IPS-NIHi7 (cell line): ENCODE results near the gene LAMA3.

Source experiments
- DNase-seq: peaks from one replicate; pipeline ENCODE4 v3.0.0; 2012; ENCODE audit warnings: mixed read lengths; ENCODE audit errors: extremely low spot score

Gene LAMA3

DNA sequence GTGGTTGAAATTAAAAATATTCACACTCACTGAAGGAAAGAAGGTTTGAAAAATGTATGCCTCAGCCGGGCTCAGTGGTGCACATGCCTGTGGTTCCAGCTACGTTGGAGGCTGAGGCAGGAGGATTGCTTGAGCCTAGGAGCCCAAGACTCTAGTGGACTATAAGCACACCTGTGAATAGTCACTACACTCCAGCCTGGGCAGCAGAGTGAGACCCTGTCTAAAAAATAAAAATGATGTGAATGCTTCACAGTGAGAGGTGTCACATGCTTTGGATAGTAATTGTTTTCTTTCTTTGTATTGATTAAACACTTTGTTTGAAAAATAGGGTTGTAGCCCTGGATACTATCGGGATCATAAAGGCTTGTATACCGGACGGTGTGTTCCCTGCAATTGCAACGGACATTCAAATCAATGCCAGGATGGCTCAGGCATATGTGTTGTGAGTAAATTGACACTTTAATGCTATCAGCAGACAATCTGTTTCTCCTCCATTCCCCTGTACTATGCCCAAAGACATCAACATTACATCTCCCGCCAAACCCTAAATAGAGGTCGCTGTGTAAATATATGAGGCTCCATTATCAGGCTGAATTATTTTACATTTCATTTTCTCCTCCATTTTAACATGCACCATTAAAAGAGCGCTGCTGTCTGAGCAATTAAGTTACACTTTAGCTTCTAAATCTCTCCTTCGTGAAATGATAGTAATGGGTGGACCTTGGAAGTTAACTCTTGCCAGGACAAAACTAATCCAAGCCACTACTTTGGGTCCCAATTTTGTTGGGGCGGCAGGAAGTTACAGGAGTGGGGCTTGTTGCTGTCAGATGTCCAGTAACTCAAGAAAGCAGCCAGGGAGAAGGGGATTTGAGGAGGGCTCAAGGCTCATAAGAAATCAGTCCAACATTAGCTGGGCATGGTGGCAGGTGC lies 187.0 kb downstream of the LAMA3 start:
- no peak for DNase-seq

DNA sequence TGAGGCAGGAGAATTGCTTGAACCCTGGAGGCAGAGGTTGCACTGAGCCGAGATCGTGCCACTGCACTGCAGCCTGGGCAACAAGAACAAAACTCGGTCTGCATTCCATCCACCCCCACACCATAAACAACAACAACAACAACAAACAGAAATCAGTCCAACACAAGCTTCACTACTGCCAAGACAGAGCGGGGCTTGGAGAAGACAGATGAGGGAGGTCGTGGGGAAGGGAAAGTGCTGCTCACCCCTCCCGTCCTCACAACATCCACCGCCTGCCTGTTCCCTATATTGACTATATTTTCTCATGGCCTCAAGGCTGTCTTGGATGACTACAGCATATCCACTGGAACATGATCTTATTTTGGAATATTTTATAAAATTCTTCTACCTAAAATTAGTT lies 187.7 kb downstream of the LAMA3 start:
- no peak for DNase-seq

DNA sequence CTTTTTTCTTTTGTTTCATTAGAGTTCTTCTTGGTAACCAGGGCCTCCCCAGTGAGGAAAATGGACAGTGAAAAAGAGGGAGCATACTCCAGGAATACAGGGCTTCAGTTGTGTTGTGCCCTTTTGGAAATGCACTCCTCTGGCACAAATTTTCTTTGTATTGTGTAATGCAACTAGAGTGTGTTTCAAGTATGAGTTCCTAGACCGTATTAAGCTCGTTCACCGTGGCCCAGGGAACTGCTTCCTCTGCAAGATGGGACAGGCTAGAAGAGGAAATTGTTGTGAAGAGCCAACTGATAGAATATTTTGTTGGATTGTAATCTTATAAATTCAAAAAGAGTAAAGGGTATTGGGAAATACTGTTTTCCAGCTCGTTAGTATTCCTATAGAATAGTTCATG lies 188.1 kb downstream of the LAMA3 start:
- no peak for DNase-seq

- no peak for DNase-seq
Observed at GRCh38 chr18:23878336-23878900, 189.2 kb downstream of the LAMA3 start.

GRCh38 chr18:23879126-23879525 lies 189.9 kb downstream of the LAMA3 start:
- DNase-seq: no peak

DNA sequence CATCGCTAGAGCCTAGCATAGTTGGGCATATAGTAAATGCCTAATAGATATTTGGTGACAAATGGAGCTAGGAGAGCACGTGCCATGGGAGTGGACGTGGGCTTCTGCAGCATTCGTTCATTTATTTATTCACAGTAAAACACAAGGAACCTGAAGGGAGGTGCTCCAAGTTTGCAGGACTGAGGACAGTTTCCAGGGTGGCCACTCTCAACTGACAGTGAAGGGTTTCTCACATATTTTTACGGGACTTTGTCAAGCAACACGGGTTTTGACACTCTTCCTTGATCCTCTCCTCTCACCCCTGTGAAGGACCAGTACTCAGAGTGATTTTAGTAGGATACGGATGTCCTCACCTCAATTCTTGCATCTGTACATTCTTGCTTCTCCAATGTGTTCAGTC lies 190.3 kb downstream of the LAMA3 start:
- no peak for DNase-seq

DNA sequence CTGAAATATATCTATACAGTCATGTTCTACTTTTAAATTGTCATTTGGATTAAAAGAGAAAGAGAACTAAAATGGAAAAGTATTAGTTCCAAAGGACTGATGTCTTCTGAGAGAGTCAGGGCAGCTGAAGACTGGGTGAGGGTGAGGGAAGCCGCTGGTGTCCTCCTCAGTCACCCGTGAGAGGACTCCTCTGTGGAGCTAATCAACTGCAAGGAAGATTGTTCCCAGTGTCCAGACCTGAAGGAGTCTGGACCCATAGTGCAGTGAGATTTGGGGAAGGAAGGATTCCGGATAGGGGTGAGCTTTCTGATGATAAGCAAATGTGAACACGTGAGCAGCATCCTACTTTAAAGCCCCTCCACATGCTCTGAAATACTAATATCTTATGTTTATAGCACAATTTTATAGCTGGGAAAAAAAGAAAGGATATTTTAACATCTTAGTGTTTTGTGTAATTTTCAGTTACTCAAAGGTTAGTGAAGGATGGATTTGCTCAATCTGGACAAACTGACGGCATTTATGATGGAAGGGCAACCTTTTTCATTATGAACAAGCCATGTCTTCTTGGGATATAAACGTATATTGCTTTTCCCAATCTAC lies 190.8 kb downstream of the LAMA3 start:
- DNase-seq: no peak

GRCh38 chr18:23880931-23881617 lies 191.8 kb downstream of the LAMA3 start:
- no peak for DNase-seq

GRCh38 chr18:23881778-23882177 lies 192.5 kb downstream of the LAMA3 start:
- no peak for DNase-seq

GRCh38 chr18:23882616-23883276 lies 193.5 kb downstream of the LAMA3 start:
- DNase-seq: no peak

- no peak for DNase-seq
Observed at GRCh38 chr18:23883277-23883790, 194.1 kb downstream of the LAMA3 start.

DNA sequence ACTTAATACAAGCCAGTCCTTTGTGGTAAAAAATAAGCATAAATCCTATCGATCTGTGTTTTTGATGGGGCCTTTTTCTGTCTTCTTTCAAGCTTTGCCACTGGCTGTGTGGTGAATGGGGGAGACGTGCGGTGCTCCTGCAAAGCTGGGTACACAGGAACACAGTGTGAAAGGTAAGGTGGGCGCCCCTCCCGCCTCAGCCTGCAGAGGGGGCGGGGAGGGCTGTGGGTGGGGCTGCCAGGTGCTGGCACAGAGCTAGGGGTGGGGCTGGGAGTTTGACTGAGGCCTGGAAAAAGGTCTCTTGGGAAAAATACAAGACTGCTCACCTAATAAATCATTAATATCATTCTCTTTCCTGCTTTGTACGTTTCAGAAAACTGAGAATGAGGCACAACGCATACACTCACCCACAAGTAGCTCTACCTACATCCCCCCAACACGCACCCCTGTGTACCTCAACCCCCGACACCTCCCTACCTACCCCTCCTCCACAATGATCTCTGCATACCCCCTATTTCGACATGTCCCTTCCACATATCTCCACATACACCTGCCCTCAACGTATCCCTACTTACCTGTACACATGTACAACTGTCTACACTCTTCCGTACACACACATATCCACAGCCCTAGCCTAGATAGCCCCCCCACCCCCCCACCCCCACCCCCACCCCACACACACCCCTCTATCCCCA lies 195.6 kb downstream of the LAMA3 start:
- peak; percentile 43 for DNase-seq

DNA sequence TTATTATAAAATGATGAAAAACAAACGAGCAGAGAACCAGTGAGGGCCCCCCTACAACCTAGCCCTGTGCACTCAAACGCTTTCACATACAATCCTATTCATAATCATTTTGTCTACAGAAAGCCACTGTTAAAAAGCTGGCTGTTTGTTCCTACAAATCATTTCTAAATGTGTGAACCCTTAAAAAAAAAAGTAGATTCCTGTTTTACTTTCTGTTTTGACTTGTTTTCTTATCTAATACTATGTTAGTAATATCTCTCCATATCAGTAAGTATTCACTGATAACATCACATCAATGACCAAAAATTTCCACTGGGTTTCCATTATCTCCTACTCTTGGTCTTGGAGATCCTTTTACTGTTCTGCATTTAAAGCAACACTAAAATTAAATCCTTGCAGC lies 196.5 kb downstream of the LAMA3 start:
- DNase-seq: no peak

DNA sequence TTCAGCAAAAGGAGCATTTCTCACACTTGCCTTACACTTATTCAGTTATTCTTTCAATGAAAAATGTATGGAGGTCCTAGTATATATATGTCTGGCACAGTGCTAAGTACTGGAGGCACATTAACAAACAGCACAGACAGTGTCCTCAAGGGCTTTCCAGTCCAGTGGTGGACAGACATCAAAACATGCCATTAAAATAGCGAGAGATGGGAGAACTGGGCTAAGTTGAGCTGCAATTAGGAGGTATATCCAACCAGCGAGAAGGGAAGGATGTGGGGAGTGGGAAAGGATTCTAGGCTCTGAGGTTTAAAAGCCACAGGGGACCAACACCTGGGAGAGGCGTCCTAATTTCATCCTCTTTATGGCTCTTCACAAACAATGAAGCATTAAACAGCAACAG lies 197.8 kb downstream of the LAMA3 start:
- DNase-seq: no peak

DNA sequence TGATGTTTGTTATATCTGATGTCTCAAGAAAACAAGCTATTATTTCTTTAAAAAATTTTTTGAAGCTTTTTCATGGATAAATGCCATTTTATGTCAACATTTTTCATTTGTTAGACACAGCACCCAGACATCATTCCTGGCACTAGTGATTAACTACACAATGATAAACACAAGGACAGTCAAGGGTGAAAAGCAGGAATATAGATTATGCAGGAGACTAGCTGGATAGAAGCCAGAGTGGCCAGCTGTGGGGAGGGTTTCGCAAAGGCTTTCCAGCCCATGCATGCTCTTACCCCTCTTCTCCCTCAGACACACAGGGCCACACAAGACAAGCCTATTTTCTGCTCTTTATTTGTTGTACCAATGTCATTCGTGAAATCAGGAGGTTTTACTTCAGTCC lies 198.2 kb downstream of the LAMA3 start:
- no peak for DNase-seq

DNA sequence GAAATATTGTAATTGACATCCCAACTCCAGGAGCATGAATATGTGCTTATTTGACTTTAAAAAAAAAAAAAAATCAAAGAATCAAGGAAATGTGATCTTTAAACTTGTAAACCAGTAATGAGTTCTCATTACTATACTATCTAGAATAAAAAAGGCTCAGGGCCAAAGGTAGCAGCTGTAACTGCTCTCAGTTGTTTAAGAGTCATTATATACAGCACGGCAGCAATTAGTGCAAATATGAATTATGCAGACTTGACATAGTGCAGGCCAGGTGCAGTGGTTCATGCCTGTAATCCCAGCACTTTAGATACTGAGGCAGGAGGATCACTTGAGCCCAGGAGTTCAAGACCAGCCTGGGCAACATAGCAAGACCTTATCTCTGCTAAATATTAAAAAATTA lies 199.6 kb downstream of the LAMA3 start:
- no peak for DNase-seq

GRCh38 chr18:23889907-23890306 lies 200.7 kb downstream of the LAMA3 start:
- DNase-seq: no peak

DNA sequence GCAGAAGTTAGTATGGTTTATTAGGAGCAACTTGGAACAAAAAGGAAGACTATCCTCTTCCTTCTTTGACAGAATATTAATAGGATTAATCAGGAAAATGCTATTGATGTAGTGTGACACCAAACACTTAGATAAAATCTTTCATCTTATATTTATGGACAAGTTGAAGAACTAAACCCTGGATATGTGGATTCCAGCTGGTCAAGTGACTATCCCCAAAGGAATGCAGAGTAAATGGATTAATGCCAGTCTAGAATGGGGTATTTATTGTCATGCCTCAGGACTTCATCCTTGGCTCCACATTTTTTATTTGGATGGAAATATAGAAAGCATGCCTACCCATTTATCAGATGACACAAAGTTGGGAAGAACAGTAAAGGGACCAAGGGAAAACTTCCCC lies 201.3 kb downstream of the LAMA3 start:
- no peak for DNase-seq

GRCh38 chr18:23893653-23894052 lies 204.4 kb downstream of the LAMA3 start:
- DNase-seq: no peak

GRCh38 chr18:23894661-23895175 lies 205.5 kb downstream of the LAMA3 start:
- DNase-seq: no peak

GRCh38 chr18:23897291-23897690 lies 208.0 kb downstream of the LAMA3 start:
- no peak for DNase-seq
